GM12878 (cell line): Measurements from ENCODE around the gene PKMYT1.

Source experiments
- CBFB ChIP-seq: IDR thresholded peaks from 2 replicates; pipeline ENCODE4 v1.6.1; 2016; ENCODE audit warnings: antibody characterized with exemption, low read depth
- CREB1 ChIP-seq: IDR thresholded peaks from 2 replicates; pipeline ENCODE4 v1.6.1; 2012; ENCODE audit warnings: low read depth, mild to moderate bottlenecking, inconsistent platforms
- CTCF ChIP-seq, 3 experiments: IDR thresholded peaks in 2 of 3; conservative IDR thresholded peaks in 1 of 3; 2 replicates each; pipeline ENCODE4 v1.5.1; 2011; ENCODE audit warnings: low read depth in 3 of 3, low read length in 3 of 3, mild to moderate bottlenecking in 3 of 3, control low read depth in 2 of 3, moderate library complexity in 2 of 3, inconsistent platforms in 1 of 3, mixed read lengths in 1 of 3; ENCODE audit not compliant: control insufficient read depth in 2 of 3, insufficient read depth in 1 of 3; ENCODE audit errors: extremely low read depth in 1 of 3
- DPF2 ChIP-seq: fragments of 450-650 bp; IDR thresholded peaks from 2 replicates; pipeline ENCODE4 v1.6.1; 2017; ENCODE audit warnings: mild to moderate bottlenecking
- EGR1 ChIP-seq, 2 experiments: IDR thresholded peaks; 1 replicate in 1 of 2; 2 replicates in 1 of 2; pipeline ENCODE4 v1.6.1; 2011 to 2012; ENCODE audit warnings: low read depth in 2 of 2, low read length in 2 of 2, borderline replicate concordance in 1 of 2, mild to moderate bottlenecking in 1 of 2, moderate library complexity in 1 of 2
- EP300 ChIP-seq, 2 experiments: fragments of 150-350 bp in 1 of 2; IDR thresholded peaks; 2 replicates each; pipeline ENCODE4 v1.6.1; 2011 to 2012; ENCODE audit warnings: low read depth in 2 of 2, low read length in 2 of 2, borderline replicate concordance in 1 of 2, improper control_type of control experiment in 1 of 2, inconsistent platforms in 1 of 2; ENCODE audit not compliant: control insufficient read depth in 1 of 2
- POLR2A ChIP-seq: IDR thresholded peaks from 2 replicates; pipeline ENCODE4 v1.6.1; 2011; ENCODE audit warnings: low read depth, mild to moderate bottlenecking, low read length
- REST ChIP-seq: IDR thresholded peaks from 2 replicates; pipeline ENCODE4 v1.6.1; 2012; ENCODE audit warnings: mild to moderate bottlenecking, low read depth, low read length
- SIN3A ChIP-seq: IDR thresholded peaks from 2 replicates; pipeline ENCODE4 v1.6.1; 2012; ENCODE audit warnings: low read depth, low read length, improper control_type of control experiment
- TCF12 ChIP-seq: IDR thresholded peaks from 2 replicates; pipeline ENCODE4 v1.6.1; 2011; ENCODE audit warnings: low read depth, mild to moderate bottlenecking, low read length
- ZBTB11 ChIP-seq: fragments of 450-650 bp; formaldehyde crosslinking; IDR thresholded peaks from 2 replicates; pipeline ENCODE4 v1.5.0; 2022; ENCODE audit warnings: mild to moderate bottlenecking, missing genetic modification characterization

- TF ChIP-seq POLR2A (no peak), REST (no peak), EP300 (IDR thresholded peaks at IDR 0.05; ENCODE audit: borderline replicate concordance in 1 of 2, control insufficient read depth in 1 of 2, low read depth in 2 of 2, low read length in 2 of 2) (no peak), CTCF (IDR thresholded peaks at IDR 0.05 in 2 of 3, conservative IDR thresholded peaks at IDR 0.05 in 1 of 3; ENCODE audit: control insufficient read depth in 2 of 3, extremely low read depth in 1 of 3, insufficient read depth in 1 of 3, low read depth in 3 of 3, low read length in 3 of 3) (no peak), CBFB (no peak), DPF2 (no peak), EGR1 (IDR thresholded peaks at IDR 0.05; ENCODE audit: borderline replicate concordance in 1 of 2, low read depth in 2 of 2, low read length in 2 of 2) (no peak), SIN3A (no peak), CREB1 (no peak), ZBTB11 (CRISPR knock-in tag) (no peak), TCF12 (no peak)
Measured at GRCh38 chr16:2992383-2993081, 12.3 kb upstream of the PKMYT1 start.
